Endothelial cell (in vitro differentiated cells): ENCODE results near the gene ZFX. TPM values are rescaled to one million over a fixed set of nuclear protein-coding genes. Genes with fewer than 3 reads are reported as not detected.

Experiments
- DNase-seq: peaks from one replicate; pipeline ENCODE4 v3.0.0; 2021; ENCODE audit warnings: low spot score
- H3K27ac Mint-ChIP-seq: one replicate; pipeline ENCODE4 v1.8.0; 2021; ENCODE audit warnings: mixed read lengths, inconsistent platforms; ENCODE audit not compliant: unreplicated experiment
- H3K27me3 Mint-ChIP-seq: one replicate; pipeline ENCODE4 v1.8.0; 2021; ENCODE audit warnings: mild to moderate bottlenecking, moderate library complexity, mixed read lengths, inconsistent platforms; ENCODE audit not compliant: unreplicated experiment
- H3K36me3 Mint-ChIP-seq: one replicate; pipeline ENCODE4 v1.8.0; 2021; ENCODE audit warnings: mild to moderate bottlenecking, low read depth, mixed read lengths, inconsistent platforms; ENCODE audit not compliant: unreplicated experiment
- H3K4me1 Mint-ChIP-seq: one replicate; pipeline ENCODE4 v1.8.0; 2021; ENCODE audit warnings: mild to moderate bottlenecking, mixed read lengths, inconsistent platforms; ENCODE audit not compliant: unreplicated experiment
- H3K4me3 Mint-ChIP-seq: one replicate; pipeline ENCODE4 v1.8.0; 2021; ENCODE audit warnings: mild to moderate bottlenecking, mixed read lengths, inconsistent platforms; ENCODE audit not compliant: unreplicated experiment
- H3K9me3 Mint-ChIP-seq: one replicate; pipeline ENCODE4 v1.8.0; 2021; ENCODE audit warnings: mixed read lengths, inconsistent platforms; ENCODE audit not compliant: unreplicated experiment
- CTCF ChIP-seq: fragments of 200-600 bp; sonication (generic); IDR thresholded peaks from one replicate; pipeline ENCODE4 v1.5.0; 2021; ENCODE audit warnings: antibody characterized with exemption; ENCODE audit not compliant: unreplicated experiment
- total RNA-seq: library from RNA; stranded (reverse); fragmentation: NEBNext Ultra II Directional; extraction: Animal tissue kit (Norgen Biotek cat#: 25700); gene quantifications from one replicate; pipeline ENCODE4 v1.2.1, GENCODE V29; 2021; ENCODE audit not compliant: unreplicated experiment

The ZFX gene
- total RNA-seq, 1 donor from 2014 or later, result 40.0 TPM

DNA sequence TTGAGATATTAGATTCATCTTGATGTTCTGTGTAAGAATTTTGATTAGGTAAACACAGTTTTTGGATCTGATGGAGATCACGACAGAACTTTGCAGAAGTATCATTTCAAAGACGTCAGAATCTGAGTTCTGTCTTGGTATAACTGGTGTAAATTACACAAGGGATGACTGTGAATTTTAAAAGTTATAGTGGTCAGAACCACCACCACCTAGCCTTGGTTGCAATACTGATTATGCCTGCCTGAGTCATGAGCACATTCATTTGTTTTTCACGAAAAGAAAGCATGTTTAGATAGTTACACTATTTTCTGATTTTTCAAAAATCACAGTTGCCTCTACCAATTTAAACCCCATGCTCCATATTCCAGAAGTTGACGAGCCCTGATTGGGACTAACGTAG lies 54.8 kb downstream of the ZFX start:
- H3K4me3 Mint-ChIP-seq, result no peak overlapping the region
- peaks cover 11% of the 10 kb centered on the region for H3K4me1 Mint-ChIP-seq
- H3K36me3 Mint-ChIP-seq, result no peaks in the 10 kb centered on the region
- no peak overlapping the region for H3K27ac Mint-ChIP-seq
- DNase-seq, result no peak
- no peak for TF ChIP-seq CTCF
- no peaks in the 10 kb centered on the region for H3K9me3 Mint-ChIP-seq
- H3K27me3 Mint-ChIP-seq, result no peaks in the 10 kb centered on the region

DNA sequence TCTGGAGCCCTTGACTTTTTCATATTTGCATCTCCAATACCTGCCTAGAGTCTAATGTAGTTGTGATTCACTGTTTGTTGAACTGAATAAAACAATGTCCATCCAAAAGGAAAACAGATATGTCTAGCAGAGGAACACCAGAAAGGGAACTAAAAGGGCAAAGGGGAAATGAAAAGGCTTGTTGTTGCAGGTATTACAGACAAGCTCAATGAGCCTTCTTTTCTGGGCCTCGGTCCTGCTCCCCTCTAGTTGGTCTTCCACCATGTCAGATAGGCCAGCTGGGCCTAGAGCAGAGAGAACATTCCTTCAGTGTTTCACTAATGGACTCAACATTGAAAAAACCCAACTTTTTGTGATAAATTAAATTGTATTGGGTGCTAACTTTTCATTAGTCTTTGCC lies 55.4 kb downstream of the ZFX start:
- no peak for DNase-seq
- Mint-ChIP-seq H3K27me3 (no peaks in the 10 kb centered on the region), H3K27ac (no peak overlapping the region), H3K9me3 (no peaks in the 10 kb centered on the region), H3K36me3 (no peaks in the 10 kb centered on the region), H3K4me3 (no peak overlapping the region), H3K4me1 (peaks cover 11% of the 10 kb centered on the region)
- no peak for TF ChIP-seq CTCF

DNA sequence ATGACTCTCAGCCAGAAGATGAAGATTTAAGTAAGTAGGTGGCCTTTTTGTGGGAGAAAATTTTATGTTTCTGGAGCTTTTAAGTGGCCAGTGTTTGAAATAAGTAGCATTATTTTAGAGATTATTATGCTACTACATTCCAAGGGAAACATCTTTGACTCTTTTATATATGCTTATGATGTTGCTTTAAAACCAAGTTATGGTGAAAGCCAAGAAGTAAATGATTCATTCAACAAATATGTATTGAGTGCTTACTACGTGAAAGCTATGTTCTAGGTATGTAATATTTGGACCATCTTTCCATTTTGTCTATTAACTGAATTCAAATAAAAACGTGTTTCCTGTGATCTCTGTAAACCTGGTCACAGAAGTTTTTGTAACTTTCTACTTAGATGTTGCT lies 58.3 kb downstream of the ZFX start:
- no peak overlapping the region for H3K4me3 Mint-ChIP-seq
- peaks cover 8% of the 10 kb centered on the region for H3K4me1 Mint-ChIP-seq
- no peaks in the 10 kb centered on the region for H3K27me3 Mint-ChIP-seq
- H3K27ac Mint-ChIP-seq, result no peak overlapping the region
- TF ChIP-seq CTCF, result no peak
- no peak for DNase-seq
- no peaks in the 10 kb centered on the region for H3K9me3 Mint-ChIP-seq
- peaks cover 8% of the 10 kb centered on the region for H3K36me3 Mint-ChIP-seq

GRCh38 chrX:24208496-24209240 lies 59.1 kb downstream of the ZFX start:
- no peak for TF ChIP-seq CTCF
- no peak overlapping the region for H3K27ac Mint-ChIP-seq
- peaks cover under 1% of the 10 kb centered on the region for H3K4me1 Mint-ChIP-seq
- H3K4me3 Mint-ChIP-seq, result no peak overlapping the region
- H3K9me3 Mint-ChIP-seq, result no peaks in the 10 kb centered on the region
- H3K27me3 Mint-ChIP-seq, result no peaks in the 10 kb centered on the region
- DNase-seq, result no peak
- H3K36me3 Mint-ChIP-seq, result peaks cover 8% of the 10 kb centered on the region

GRCh38 chrX:24210190-24210589 lies 60.7 kb downstream of the ZFX start:
- H3K9me3 Mint-ChIP-seq, result no peaks in the 10 kb centered on the region
- no peak overlapping the region for H3K4me3 Mint-ChIP-seq
- DNase-seq, result no peak
- TF ChIP-seq CTCF, result no peak
- peaks cover 8% of the 10 kb centered on the region for H3K36me3 Mint-ChIP-seq
- no peak overlapping the region for H3K27ac Mint-ChIP-seq
- no peaks in the 10 kb centered on the region for H3K27me3 Mint-ChIP-seq
- no peaks in the 10 kb centered on the region for H3K4me1 Mint-ChIP-seq
